ENCODE data around the gene AQP6.

- TF ChIP-seq SUZ12 (IDR thresholded peaks at IDR 0.05; ENCODE audit: extremely low read depth, insufficient read depth, insufficient read length) (no peak), YY1 (IDR thresholded peaks at IDR 0.05; ENCODE audit: insufficient read depth, insufficient read length) (no peak), ZNF274 (IDR thresholded peaks at IDR 0.05; ENCODE audit: low read depth, low read length) (no peak)
These were observed 26.2 kb upstream of the AQP6 start for GRCh38 chr12:49946497-49946896.
